ENCODE data around the gene RNF17.

RNF17 gene

DNA sequence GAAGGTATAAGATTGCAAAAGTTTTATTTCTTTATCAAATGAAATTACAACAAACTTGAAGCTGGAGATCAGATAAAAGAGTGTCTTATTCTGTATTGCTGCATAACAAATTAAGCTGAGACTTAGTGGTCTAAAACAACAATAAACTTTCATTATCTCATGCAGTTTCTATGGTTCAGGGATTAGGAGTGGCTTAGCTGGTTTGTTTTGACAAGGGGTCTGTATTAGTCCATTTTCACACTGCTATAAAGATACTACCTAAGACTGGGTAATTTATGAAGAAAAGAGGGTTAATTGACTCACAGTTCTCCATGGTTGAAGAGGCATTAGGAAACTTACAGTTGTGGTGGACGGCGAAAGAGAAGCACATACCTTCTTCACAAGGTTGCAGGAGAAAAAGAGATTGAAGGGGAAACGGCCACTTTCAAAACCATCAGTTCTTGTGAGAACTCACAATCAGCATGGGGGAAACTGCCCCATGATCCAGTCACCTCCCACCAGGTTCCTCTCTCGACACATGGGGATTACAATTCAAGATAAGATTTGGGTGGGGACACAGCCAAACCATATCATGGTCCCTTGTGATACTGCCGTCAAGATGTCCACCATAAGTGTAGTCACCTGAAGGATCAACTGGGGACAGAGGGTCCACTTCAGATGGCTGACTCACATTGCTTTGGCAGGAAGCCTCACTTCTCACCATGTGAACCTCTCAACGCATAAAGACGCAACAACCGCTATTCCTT lies 97.8 kb downstream of the RNF17 start:
- DNase-seq (ENCODE audit: low spot score): no peak

DNA sequence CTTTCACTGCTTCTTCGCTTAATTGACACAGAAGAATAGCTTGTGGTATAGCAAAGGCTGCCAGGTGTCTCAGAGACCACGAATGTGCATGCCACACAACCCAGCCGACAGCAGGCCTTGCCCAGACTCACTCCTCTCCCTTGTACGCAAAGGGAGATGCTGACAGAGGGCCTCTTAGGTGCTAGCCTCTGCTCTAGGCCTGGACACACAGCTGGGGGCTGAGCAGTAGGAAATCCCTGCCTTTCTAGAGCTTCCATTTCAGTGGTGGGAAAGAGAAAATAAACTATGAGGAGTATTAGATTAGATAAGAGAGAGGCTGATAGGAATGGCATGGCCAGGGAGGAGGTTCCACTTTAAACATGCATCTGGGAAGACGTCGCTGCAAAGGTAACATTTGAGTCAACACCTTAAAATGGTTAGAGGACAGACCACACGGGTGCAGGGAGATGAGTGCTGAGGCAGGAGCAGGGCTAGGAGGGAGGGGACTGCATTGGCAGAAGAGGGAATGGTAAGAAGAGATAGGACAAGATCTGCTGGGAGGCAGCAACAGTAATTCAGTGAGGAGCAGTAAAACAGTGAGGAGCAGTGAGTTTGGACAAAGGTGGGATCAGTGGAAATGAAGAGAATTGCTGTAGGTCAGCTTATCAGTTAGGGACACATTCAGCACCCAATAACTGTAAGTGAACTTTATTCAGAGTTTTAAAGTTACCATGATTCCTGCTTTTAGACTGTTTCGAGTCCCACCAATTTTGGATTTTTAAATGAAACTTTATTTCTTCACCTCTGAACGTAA lies 100.0 kb downstream of the RNF17 start:
- DNase-seq (ENCODE audit: low spot score): no peak

DNA sequence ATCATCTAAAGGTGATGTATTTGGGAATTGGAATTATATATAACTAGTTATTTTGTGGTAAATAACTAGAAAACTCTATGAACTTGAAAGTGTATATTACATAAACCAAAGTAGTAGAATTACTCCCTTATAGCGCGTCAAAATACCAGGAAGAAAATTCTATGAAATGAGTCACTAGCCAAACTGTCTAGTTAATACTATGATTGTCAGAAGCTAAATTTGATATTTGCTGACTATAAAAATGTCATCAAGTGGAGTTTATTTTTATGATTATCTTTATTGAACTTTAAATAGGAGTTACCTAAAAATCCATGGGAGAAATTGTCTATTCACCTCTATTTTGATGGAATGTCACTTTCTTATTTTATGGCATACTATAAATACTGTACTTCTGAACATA lies 100.6 kb downstream of the RNF17 start:
- DNase-seq (ENCODE audit: low spot score): no peak

DNA sequence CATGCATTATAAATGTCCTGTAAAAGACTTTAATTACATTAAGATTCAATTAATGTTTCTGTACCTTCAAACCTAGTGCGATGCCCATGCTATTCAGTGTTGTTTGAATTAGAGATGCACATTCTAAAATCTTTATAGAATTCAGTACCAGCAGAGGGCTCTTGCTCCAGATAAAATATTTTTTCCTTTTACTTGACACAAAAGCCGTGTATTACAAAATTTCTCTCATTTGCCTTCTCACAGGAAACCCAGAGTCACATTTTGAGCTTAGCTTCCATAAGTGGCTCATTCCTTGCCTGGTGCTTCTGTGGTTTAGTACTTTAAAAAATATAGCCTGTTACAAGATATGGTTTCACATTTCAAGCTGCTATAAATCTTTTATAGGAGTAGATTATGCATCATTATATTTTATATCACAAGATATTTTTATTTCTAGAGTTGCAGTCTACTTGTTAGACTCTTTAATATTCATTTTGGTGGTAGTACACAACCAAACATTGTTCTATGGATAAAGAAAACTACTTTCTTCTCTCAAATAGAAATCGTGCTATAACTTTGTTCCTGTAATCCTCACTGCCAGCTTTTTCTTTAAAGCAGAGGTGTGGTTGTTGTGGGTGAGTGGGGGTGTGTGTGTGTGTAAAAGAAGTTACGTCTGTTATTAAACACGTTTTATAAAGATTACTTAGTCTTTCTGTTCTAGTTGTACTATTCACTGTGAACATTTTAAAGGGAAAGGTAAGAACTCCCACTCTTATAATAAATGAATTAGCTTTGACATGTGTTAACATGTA lies 101.4 kb downstream of the RNF17 start:
- DNase-seq (ENCODE audit: low spot score): no peak

DNA sequence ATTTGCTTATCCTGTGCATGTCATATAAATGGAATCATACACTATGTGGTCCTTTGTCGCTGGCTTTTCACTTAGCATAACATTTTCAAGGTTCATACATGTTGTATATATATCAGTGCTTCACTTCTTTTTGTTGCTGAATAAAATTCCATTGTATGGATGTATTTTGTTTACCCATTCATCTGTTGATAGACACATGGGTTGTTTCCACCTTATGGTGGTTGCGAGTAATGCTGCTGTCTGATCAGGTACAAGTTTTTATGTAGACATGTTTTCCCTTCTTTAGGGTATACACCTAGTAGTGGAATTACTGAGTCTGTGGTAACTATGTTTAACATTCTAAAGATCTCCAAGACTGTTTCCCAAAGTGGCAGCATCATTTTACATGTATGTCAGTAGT lies 102.5 kb downstream of the RNF17 start:
- DNase-seq (ENCODE audit: low spot score): no peak

DNA sequence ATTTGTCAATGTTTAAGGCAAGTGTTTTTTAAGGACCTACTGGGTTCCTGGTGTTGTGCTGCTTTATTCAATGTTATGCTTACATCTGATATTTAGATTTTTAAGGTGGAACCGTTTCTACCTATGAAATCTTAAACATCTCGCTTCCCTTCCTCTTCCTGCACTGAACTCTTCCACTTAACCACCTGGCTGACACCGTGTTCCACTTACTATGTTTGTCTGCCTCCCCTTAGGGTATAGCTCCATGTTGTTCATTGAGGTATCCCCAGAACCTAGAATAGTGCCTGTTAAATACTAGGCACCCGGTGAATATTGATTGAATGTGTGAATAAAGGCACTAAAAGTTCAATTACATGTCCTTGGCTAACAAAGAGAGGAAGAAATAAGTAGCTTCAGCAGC lies 104.9 kb downstream of the RNF17 start:
- DNase-seq (ENCODE audit: low spot score): no peak

DNA sequence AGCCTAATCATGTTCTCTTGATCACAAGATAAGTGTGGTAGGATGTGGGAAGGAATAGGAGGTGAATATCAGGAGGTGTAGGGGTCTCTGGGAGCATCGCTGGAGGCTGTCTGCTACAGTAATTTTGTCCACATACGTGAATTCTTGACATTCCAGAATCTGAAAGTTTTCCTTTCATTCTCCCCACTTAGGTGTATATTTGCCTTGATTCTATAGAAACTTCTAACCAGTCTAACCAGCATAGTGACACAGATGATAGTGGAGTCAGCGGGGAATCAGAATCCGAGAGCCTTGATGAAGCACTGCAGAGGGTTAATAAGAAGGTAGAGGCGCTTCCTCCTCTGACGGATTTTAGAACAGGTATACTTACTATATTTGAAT lies 106.4 kb downstream of the RNF17 start:
- DNase-seq (ENCODE audit: low spot score): no peak

DNA sequence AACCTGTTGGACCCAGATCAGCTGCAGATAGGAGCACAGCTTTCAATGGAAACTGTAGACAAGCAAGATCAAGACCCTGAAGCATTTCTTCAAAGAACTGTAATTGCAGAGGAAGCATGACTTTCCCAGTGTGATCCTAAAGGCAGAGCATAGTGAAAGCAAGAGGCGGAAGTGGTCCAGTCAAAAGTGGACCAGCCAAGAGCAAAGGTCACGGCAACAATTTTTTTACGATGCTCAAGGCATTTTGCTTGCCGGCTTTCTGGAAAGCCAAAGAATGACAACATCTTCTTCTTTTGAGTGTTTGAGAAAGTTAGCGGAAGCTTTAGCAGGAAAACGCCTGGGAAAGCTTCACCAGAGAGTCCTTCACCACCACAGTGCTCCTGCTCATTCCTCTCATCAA lies 111.6 kb downstream of the RNF17 start:
- DNase-seq (ENCODE audit: low spot score): no peak

DNA sequence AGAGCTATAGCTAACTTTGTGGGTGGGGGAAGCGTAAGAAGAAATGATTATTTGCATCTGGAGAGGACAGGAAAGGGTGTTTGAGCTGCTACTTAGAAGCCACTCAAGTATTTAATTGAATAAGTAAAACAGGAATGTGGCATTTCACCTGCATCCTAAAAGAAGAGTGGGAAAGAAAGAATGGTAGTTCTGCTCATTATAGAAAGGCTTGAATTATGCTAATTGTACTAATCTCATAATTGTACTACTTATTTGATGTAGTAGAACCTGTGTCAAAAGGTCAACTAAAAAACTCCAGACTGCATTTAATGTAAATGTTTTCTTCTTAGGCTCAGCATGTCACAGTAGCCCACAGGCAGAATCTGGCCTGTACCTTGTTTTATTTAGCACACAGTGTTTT lies 113.6 kb downstream of the RNF17 start:
- no peak for DNase-seq (ENCODE audit: low spot score)

DNA sequence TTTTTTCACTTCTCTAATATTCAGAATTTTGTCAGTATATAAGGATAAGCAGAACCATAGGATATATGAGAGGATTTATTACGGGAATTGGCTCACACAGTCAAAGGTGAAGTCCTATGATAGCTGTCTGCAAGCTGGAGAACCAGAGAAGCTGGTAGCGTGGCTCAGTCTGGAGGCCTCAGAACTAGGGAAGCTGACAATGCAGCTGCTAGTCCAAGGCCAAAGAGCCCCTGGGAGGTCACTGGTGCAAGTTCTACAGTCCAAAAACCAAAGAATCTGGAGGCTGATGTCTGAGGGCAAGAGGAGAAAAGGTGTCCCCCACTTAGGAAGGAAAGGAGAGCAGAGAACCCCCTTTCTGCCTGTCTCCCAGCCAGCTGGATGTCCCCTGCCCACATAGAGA lies 114.4 kb downstream of the RNF17 start:
- DNase-seq (ENCODE audit: low spot score): no peak

DNA sequence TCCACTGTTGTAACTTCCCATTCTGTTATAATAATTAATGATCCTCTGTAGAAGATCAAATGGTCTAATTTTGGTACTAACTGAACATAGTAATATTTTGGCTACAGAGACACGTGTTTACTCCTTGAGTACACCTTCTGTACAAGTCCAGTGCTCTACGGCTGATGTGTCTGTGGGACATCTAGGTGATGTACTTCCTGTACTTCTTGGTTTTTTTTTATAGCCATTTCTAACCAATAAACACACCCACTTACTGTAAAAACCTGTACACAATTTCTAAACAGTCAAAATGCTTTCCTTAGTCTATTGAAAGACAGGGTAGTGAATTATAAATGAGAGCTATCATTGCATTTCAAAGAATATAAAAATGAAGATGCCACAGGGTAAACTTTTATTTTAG lies 118.7 kb downstream of the RNF17 start:
- DNase-seq (ENCODE audit: low spot score): no peak

DNA sequence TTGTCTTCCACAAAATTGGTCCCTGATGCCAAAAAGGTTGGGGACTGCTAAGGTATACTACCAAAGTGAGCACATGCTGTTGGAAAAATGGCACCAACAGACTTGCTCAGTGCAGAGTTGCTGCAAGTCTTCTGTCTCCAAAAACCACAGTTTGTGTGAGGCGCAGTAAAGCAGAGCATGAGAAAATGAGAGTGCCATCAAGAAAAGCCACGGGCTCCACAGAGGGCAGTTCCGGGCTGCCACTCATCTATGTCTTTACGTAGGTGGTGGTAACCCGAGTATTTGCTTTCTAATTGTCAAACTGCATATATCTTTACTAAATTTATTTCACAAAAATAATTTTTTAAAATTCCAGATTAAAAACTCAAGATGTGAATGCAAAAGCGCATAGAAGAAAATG lies 123.8 kb downstream of the RNF17 start:
- DNase-seq (ENCODE audit: low spot score): no peak

DNA sequence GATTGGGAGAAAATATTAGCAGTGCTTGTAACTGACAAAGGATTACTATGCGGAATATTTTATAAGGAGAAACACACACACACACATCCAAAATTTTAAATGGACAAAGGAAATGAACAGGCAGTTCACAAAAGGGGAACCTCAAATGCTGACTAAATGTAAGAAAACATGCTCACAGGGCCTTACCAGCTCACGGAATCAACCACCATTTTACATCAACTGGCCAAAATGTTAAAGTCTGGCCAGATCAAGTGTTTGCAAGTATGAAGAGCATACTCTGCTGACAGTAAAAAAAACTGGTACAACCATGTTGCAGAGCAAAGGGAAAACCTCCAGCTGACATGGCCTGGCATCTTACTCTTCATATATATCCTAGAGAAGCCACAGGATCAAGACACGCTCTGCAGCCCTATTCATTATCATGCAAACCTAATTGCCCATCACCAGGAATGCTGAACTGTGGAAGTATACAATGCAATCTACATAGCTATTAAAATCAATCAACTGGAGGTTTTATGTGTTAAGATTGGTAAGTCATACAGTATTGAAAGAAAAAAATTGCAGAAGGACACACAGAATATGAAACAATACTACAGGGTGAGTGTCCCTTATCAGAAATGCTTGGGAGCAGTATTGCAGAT lies 124.4 kb downstream of the RNF17 start:
- no peak for DNase-seq (ENCODE audit: low spot score)

DNA sequence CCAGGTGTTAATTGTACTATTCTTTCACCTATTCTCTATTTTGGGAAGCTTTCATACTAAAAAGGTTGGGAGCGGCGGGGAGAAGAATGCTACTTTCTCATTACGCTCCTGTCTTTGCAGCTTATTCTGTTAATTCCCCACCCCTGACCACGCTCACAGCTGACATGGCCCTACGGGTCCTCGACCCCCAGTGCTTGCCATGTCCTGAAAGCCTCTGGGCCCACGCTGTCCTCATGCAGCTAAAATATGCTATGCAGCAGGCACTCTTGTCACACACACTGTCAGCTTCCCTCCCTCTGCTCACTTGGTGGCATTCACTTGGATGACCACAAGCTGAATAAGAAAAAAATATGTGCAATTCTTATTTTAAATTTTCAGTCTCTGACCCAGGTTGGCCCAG lies 126.3 kb downstream of the RNF17 start:
- DNase-seq (ENCODE audit: low spot score): no peak

DNA sequence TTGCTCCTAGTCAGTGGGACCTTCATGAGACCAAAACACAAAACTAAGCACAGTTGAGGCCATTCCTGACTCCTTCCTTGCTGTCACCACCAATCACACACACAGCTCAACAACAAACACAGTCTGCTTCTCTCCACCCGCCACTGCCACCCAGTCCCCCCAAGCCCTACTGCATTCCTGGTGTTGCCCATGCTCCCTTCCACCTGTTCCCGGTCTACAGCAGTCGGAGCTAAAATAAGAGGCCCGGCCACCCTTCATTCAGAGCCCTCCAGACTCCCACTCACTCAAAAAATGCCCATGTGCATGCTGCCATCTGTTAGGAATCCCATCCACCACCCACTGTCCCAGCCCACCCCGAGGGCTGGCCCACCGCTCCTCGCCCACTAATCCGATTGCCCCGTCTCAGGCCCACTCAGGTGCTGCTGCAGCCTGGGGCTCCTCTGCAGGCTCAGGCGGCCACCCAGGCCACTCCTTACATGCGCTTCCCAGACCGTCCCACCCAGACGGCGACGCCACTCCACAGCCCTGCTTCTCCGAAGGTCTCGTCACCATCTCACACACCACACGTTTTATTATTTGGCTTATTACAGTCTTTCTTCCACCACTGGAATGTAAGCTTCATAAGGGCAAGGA lies 127.6 kb downstream of the RNF17 start:
- DNase-seq (ENCODE audit: low spot score): no peak

DNA sequence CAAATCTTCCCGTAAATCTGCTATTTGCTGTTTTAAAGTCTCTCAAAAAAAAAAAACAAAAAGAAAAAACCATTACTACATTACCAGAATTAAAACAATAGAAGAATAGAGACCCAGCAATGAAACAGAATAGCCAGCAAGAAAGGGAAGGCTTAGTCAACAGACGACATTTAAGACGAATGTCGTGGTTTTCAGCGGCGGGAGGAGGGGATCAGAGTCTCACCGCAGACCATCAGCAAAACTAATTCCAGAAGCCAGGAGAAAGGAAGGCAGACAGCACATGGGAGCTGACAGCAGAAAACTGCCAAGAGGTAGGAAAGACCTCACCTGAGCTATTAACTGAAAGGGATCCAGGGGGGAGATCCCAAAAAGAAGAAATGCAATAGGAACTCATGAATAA lies 128.9 kb downstream of the RNF17 start:
- no peak for DNase-seq (ENCODE audit: low spot score)

DNA sequence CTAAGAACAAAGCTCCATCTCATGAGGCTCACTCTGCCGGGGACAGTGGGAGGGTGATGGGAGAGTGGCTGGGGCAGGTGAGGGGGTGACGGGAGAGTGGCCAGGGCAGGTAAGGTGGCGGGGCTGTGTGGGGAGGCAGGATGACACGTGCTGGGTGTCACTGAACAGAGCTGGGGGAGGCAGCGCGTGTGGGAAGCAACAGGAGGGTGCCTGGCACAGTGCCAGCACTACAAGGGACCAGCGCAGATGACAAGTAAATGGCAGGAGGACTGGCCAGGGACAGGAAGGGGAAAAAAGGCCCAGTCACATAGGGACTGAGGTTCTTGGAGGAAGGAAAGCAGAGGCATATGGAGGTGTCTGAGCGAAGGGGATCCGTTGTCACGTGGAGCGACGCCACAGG lies 129.9 kb downstream of the RNF17 start:
- no peak for DNase-seq (ENCODE audit: low spot score)

DNA sequence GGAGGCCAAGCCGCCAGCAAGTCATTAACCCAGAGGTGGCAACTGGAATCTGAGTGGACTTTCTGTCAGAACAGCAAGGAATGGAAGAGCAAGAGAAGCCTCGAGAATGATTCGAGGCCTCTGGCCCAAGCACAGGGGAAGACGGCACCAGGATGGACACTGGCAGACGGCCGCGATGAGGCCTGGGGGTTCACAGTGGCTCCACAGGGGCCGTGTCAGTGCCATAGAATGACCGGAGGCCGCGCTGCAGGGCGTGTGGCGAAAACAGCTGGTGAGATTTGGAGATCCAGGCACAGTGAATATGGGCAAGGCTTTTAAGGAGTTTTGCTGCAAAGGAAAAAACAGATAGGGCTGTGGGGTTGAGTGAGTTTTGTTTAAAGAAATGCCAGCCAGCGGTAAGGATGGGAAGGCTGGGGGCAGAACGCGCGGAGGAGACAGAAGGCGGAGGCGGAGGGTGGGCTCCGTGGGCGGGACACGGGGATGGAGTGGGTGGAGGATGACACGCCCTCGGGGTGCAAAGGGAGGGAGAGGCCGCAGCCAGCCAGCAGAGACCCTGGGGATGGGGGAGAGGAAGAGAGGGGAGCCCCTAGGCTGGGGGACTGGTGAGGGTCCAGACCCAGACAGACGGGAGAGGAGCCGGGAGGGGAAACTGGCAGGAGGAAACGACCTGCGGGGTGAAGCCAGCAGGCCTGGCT lies 130.5 kb downstream of the RNF17 start:
- DNase-seq (ENCODE audit: low spot score): no peak

DNA sequence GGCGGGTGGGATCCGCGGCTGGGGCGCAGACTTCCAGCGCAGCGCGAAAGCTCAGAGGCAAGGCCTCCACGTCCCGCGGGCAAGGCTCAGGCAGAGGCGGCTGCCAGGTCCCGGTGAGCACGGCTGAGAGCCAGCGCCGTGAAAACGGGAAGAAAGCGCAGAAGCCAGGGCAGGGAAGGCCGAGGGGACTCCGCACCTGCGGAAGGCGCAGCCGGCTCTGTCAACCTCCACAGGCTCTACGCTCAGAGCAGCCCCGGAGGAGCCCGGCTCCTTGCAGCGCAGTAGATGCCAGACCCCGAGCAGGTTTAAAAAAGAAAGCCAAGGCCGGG lies 131.0 kb downstream of the RNF17 start:
- no peak for DNase-seq (ENCODE audit: low spot score)

DNA sequence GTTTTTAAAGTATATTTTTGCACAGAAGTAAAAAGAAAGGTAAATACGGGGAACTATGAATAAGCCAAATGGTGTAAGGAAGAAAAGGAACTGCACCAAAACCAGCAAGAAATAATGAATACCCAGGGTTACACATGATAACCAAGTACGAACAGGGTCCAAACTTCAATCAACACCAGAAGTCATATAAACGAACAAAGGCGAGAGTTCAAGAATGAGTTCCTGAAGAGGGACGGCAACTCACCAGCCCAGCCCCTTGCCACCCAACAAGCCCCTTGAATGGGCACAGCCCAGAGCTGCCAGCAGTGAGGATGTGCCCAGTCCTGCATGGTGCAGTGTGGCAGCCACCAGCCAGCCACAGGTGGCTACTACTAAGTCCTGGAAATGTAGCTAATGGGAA lies 132.1 kb downstream of the RNF17 start:
- no peak for DNase-seq (ENCODE audit: low spot score)

DNA sequence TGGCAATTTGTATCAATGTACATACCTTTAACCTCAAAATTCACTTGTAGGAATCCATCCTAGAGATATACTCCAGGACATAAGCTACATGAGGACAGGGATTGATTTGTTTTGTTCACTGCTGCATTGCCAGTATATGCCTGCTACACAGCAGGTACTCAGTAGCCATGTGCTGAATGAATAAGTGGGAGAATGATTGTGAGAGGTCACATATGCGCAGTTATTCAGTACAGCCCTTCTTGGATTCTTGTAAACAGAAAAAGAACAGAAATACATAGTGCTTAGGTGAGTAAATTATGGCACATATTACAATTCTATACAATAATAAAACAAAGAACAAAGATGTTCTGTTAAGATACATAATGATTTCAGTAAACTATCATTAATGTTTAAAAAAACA lies 133.3 kb downstream of the RNF17 start:
- DNase-seq (ENCODE audit: low spot score): no peak

DNA sequence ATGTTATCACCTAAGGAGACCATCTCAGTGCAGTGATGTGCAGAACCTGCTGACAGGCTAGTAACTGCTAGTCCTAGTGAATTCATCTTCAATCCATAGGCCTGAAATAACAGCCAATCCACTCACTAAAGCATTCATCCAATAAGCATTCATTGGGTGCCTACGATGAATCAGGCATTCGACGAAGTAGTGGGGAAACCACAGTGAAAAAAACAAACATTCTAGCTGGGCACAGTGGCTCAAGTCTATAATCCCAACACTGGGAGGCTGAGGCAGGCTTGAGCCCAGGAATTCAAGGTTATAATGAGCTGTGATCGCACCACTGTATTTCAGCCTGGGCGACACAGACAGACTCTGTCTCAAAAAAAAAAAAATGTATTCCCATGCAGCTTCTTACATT lies 135.6 kb downstream of the RNF17 start:
- DNase-seq (ENCODE audit: low spot score): no peak
